OCI-LY7 (cell line): ENCODE results near the gene HABP4. TPM values are rescaled to one million over a fixed set of nuclear protein-coding genes. Genes with fewer than 3 reads are reported as not detected.

Source experiments
- BruUV-seq: library from RNA; stranded (reverse); fragments of 400-500 nt; replicated peaks from 2 replicates; lab custom pipeline; 2021; lab: Mats Ljungman, UMichigan
- CTCF ChIA-PET: fragments of 300-600 bp; sonication (Branson Sonifier 250); formaldehyde crosslinking; loops from one replicate; lab custom pipeline; 2022; ENCODE audit warnings: antibody characterized with exemption; ENCODE audit not compliant: unreplicated experiment; lab: Charles Lee
- POLR2A ChIA-PET: fragments of 300-600 bp; sonication (Branson Sonifier 250); formaldehyde crosslinking; loops from one replicate; lab custom pipeline; 2022; ENCODE audit warnings: antibody characterized with exemption; lab: Charles Lee
- DNase-seq: peaks from one replicate; pipeline ENCODE4 v3.0.0-alpha.2; 2015; ENCODE audit warnings: low spot score
- H2AFZ ChIP-seq: fragments of 200-600 bp; sonication (generic), shearing (Covaris generic); 2 replicates; pipeline ENCODE4 v1.6.1; 2014; ENCODE audit warnings: mild to moderate bottlenecking, antibody characterized with exemption, low read length, moderate library complexity
- H3K27ac ChIP-seq: fragments of 200-600 bp; sonication (generic); 2 replicates; pipeline ENCODE4 v1.5.1; 2014; ENCODE audit warnings: mixed run types, low read depth, mild to moderate bottlenecking, moderate library complexity, low read length, inconsistent platforms; ENCODE audit not compliant: poor library complexity, severe bottlenecking
- H3K36me3 ChIP-seq: fragments of 200-600 bp; sonication (generic); 2 replicates; pipeline ENCODE4 v1.6.1; 2014; ENCODE audit warnings: mild to moderate bottlenecking, antibody characterized with exemption, low read length, moderate library complexity, mixed read lengths; ENCODE audit not compliant: insufficient read depth
- H3K4me1 ChIP-seq: fragments of 200-600 bp; sonication (generic); 2 replicates; pipeline ENCODE4 v1.5.1; 2014; ENCODE audit warnings: mild to moderate bottlenecking, low read length; ENCODE audit not compliant: insufficient read depth, poor library complexity, severe bottlenecking
- H3K4me2 ChIP-seq: fragments of 200-600 bp; sonication (generic); 2 replicates; pipeline ENCODE4 v1.6.1; 2014; ENCODE audit warnings: mild to moderate bottlenecking, low read length
- H3K4me3 ChIP-seq: fragments of 200-600 bp; sonication (generic); 2 replicates; pipeline ENCODE4 v1.5.1; 2014; ENCODE audit warnings: mild to moderate bottlenecking, low read depth, low read length; ENCODE audit not compliant: poor library complexity, severe bottlenecking
- H3K79me2 ChIP-seq: fragments of 200-600 bp; sonication (generic); 2 replicates; pipeline ENCODE4 v1.6.1; 2016; ENCODE audit warnings: low read depth, mild to moderate bottlenecking, low read length, moderate library complexity, mixed read lengths; ENCODE audit not compliant: insufficient read depth
- H3K9me2 ChIP-seq: fragments of 200-600 bp; sonication (generic); 2 replicates; pipeline ENCODE4 v1.6.1; 2016; ENCODE audit warnings: mild to moderate bottlenecking, low read length, mixed read lengths; ENCODE audit not compliant: insufficient read depth
- H3K9me3 ChIP-seq: fragments of 200-600 bp; sonication (generic); 2 replicates; pipeline ENCODE4 v1.6.1; 2014; ENCODE audit warnings: mild to moderate bottlenecking, mixed run types, low read length, mixed read lengths
- H4K20me1 ChIP-seq: fragments of 200-600 bp; sonication (generic); 2 replicates; pipeline ENCODE4 v1.6.1; 2014; ENCODE audit warnings: mild to moderate bottlenecking, antibody characterized with exemption, low read length, moderate library complexity, mixed read lengths; ENCODE audit not compliant: insufficient read depth
- EZH2phosphoT487 ChIP-seq: fragments of 200-600 bp; sonication (generic); IDR thresholded peaks from 2 replicates; pipeline ENCODE4 v1.6.1; 2018; ENCODE audit warnings: low read depth, borderline replicate concordance, mild to moderate bottlenecking, mixed run types, antibody characterized with exemption, low read length, moderate library complexity, mixed read lengths
- intact Hi-C: fragments of 100-400 bp; cut with micrococcal nuclease; formaldehyde crosslinking; loops from one replicate; pipeline ENCODE4 v1.10.0; 2022; ENCODE audit not compliant: unreplicated experiment
- total RNA-seq, 2 experiments: library from RNA; depleted of rRNA in 1 of 2; stranded (reverse); fragments of >200 nt in 1 of 2; shearing (Covaris generic) in 1 of 2; gene quantifications; 2 replicates each; pipeline ENCODE4 v1.2.3, GENCODE V29; 2014 to 2022
- TF ChIP-seq, protein P1 (sequence below): fragments of 200-600 bp; sonication (generic); conservative IDR thresholded peaks from 2 replicates; pipeline ENCODE4 v1.5.1; 2014; ENCODE audit warnings: mild to moderate bottlenecking, antibody characterized with exemption, low read length, moderate library complexity, mixed read lengths

HABP4 gene
- total RNA-seq, 2 experiments from 2014 or later: 6.0 to 11.0 TPM

DNA sequence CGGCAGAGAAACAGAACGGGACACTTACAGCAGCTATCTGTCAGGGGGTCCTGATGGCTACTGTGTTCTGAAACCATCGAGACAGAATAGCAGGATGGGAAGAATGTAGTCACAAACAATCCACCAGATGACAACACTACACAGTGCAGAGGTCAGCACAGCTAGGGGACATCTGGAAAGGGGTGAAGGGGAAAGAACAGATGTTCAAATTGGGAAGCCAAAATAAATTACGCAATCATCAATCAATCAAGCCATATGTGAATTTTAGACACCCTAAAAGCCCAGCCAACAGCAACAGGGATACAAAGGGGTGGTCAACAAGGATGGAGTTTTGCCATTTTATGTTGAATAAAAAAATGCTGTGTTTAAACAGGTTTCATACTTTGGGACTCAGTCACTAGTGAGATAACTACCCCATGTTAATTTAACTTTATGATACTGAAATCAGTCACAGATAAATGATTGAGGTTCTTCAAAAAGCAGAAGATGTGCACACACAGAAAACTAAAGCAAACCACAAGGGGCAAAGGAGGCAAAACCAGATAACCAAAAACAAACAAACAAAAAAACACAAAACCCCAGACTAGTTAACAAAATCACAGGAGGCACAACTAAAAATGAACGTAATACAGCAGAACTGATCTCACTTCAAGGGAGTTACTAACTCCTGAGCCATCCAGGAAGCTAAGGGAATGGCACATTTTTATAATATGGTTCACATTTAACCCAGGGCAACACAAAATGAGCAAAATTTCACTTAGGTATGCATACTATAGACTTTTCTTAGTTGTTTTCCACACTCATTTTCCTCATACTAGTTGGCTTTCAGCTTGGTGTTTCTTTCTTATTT, 65.9 kb downstream of the HABP4 start:
- intact Hi-C loops: no loop called here
- H3K9me3 ChIP-seq: no peaks in the 10 kb centered on the region
- no peak overlapping the region for H2AFZ ChIP-seq
- no peak overlapping the region for H3K4me3 ChIP-seq
- no peaks in the 10 kb centered on the region for H3K9me2 ChIP-seq
- no peak overlapping the region for H3K4me2 ChIP-seq
- H3K27ac ChIP-seq: no peak overlapping the region
- H3K4me1 ChIP-seq: no peaks in the 10 kb centered on the region
- H4K20me1 ChIP-seq: no peaks in the 10 kb centered on the region
- CTCF ChIA-PET: no interaction called here
- BruUV-seq: no TSS peak
- no peak for DNase-seq
- TF ChIP-seq, protein P1, sequence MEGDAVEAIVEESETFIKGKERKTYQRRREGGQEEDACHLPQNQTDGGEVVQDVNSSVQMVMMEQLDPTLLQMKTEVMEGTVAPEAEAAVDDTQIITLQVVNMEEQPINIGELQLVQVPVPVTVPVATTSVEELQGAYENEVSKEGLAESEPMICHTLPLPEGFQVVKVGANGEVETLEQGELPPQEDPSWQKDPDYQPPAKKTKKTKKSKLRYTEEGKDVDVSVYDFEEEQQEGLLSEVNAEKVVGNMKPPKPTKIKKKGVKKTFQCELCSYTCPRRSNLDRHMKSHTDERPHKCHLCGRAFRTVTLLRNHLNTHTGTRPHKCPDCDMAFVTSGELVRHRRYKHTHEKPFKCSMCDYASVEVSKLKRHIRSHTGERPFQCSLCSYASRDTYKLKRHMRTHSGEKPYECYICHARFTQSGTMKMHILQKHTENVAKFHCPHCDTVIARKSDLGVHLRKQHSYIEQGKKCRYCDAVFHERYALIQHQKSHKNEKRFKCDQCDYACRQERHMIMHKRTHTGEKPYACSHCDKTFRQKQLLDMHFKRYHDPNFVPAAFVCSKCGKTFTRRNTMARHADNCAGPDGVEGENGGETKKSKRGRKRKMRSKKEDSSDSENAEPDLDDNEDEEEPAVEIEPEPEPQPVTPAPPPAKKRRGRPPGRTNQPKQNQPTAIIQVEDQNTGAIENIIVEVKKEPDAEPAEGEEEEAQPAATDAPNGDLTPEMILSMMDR: no peak
- no peak for TF ChIP-seq EZH2phosphoT487
- H3K36me3 ChIP-seq: no peaks in the 10 kb centered on the region
- no peaks in the 10 kb centered on the region for H3K79me2 ChIP-seq
- POLR2A ChIA-PET: interaction anchor here (0.6 kb wide), 1 partner anchor 56 kb away, joined by 4 read pairs; no protein-coding TSS in a partner anchor

DNA sequence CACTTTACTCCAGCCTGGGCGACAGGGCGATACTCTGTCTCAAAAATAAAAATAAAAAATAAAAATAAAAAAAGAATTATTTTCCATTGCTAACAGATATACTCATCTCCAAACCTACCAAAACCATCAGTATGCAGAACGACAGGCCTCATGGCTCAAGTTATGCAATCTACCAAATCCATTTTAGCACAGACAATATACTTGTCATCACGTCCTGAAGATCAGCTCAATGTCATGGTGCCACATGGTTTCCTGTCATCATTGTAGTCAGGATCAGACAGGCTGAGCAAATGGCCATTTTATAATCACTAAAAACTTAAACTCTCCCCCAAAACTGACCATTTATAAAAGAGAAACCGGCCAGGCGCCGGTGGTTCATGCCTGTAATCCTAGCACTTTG, 69.1 kb downstream of the HABP4 start:
- Histone ChIP-seq H3K36me3 (no peaks in the 10 kb centered on the region), H3K4me1 (no peaks in the 10 kb centered on the region), H3K4me2 (no peak overlapping the region), H3K79me2 (no peaks in the 10 kb centered on the region), H3K9me2 (no peaks in the 10 kb centered on the region; the same call in 1 of the 2 replicates), H3K4me3 (no peak overlapping the region), H3K27ac (no peak overlapping the region), H4K20me1 (no peaks in the 10 kb centered on the region), H3K9me3 (no peaks in the 10 kb centered on the region), H2AFZ (no peak overlapping the region)
- ChIA-PET POLR2A (no interaction called here), CTCF (no interaction called here)
- intact Hi-C loops: no loop called here
- BruUV-seq: no TSS peak
- no peak for TF ChIP-seq EZH2phosphoT487
- TF ChIP-seq, protein P1: no peak
- DNase-seq: no peak

DNA sequence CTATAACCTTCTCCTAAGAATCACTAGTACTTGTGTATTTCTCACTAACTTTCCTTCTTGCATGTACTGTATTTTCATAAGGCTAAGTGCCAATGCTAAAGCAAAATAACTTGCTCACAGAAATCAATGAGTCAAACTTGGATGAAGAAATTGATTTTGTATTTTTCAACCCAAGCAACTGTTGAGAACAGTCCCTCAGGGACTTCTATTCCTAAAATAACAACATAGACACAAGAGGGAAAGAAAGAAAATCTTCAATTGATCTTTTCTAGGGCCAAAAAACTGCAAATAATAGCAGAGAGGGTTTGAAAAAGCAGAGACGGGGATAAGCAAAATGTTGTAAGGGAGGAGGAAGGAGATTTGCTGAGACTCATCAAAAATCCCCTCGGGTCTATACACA, 69.8 kb downstream of the HABP4 start:
- BruUV-seq: no TSS peak
- no peak overlapping the region for H3K27ac ChIP-seq
- no peak for TF ChIP-seq EZH2phosphoT487
- TF ChIP-seq, protein P1: no peak
- no peaks in the 10 kb centered on the region for H3K79me2 ChIP-seq
- CTCF ChIA-PET: no interaction called here
- POLR2A ChIA-PET: no interaction called here
- no peak for DNase-seq
- H3K9me3 ChIP-seq: no peaks in the 10 kb centered on the region
- intact Hi-C loops: no loop called here
- H3K4me3 ChIP-seq: no peak overlapping the region
- no peaks in the 10 kb centered on the region; the same call in 1 of the 2 replicates for H3K9me2 ChIP-seq
- no peaks in the 10 kb centered on the region for H3K36me3 ChIP-seq
- no peak overlapping the region for H3K4me2 ChIP-seq
- no peaks in the 10 kb centered on the region for H3K4me1 ChIP-seq
- no peak overlapping the region for H2AFZ ChIP-seq
- no peaks in the 10 kb centered on the region for H4K20me1 ChIP-seq
